Adrenal gland (tissue), 12 donors: ENCODE measurements around the gene IL4R. TPM values are rescaled to one million over a fixed set of nuclear protein-coding genes. Genes with fewer than 3 reads are reported as not detected.
"Not testable (repeated sequence)": the region's sequence is repeated elsewhere in the genome, so short reads cannot be mapped to it uniquely, and the experiment has no call there.

Source experiments
- DNase-seq, 7 donors: peaks; one replicate each; pipeline ENCODE4 v3.0.0-alpha.2; 2019 to 2020
- H3K27ac ChIP-seq, 5 donors: fragments of 200-600 bp; sonication (generic) in 4 of 5; 1 replicate in 3 of 5; 2 replicates in 2 of 5; pipeline versions ENCODE4 v1.5.1 to v1.8.0; 2016 to 2020; ENCODE audit warnings: mild to moderate bottlenecking in 1 of 5
- H3K27me3 ChIP-seq: fragments of 200-600 bp; 2 replicates; pipeline ENCODE4 v1.8.0; 2021
- H3K36me3 ChIP-seq, 2 donors: fragments of 200-600 bp; replicated peaks in 1 of 2; 1 replicate in 1 of 2; 2 replicates in 1 of 2; pipeline versions ENCODE4 v1.5.1 to v1.8.0; 2018 to 2022
- H3K4me1 ChIP-seq, 2 donors: fragments of 200-600 bp; replicated peaks in 1 of 2; 1 replicate in 1 of 2; 2 replicates in 1 of 2; pipeline versions ENCODE4 v1.5.1 to v1.8.0; 2018 to 2021
- H3K4me3 ChIP-seq, 4 donors: fragments of 200-600 bp; sonication (generic) in 3 of 4; one replicate each; pipeline ENCODE4 v1.5.1; 2016 to 2018
- H3K9me3 ChIP-seq, 3 donors: fragments of 200-600 bp; sonication (generic) in 1 of 3; replicated peaks in 1 of 3; 1 replicate in 2 of 3; 2 replicates in 1 of 3; pipeline versions ENCODE4 v1.5.1 to v1.8.0; 2016 to 2021
- CTCF ChIP-seq, 6 experiments: fragments of 450-650 bp in 4 of 6; fragments of 200-600 bp in 2 of 6; sonication (generic) in 1 of 6; IDR thresholded peaks; 1 replicate in 5 of 6; 2 replicates in 1 of 6; pipeline versions ENCODE4 v1.5.1 to v1.8.0; 2016 to 2021; ENCODE audit warnings: antibody characterized with exemption in 6 of 6, mild to moderate bottlenecking in 2 of 6, moderate library complexity in 1 of 6
- POLR2A ChIP-seq, 2 donors: fragments of 450-650 bp; IDR thresholded peaks; one replicate each; pipeline ENCODE4 v1.6.1; 2017; ENCODE audit warnings: antibody characterized with exemption in 2 of 2, mild to moderate bottlenecking in 2 of 2, moderate library complexity in 1 of 2
- WGBS, 4 donors: extraction: QIAGEN DNeasy Blood & Tissue Kit in 2 of 4; methylation state at CpG; one replicate each; pipeline versions ENCODE4 v1.1.5 to v1.1.7; 2013 to 2017; 5-methylcytosine and 5-hydroxymethylcytosine counted together
- intact Hi-C, 2 donors: fragments of 100-400 bp; cut with DNase I; formaldehyde crosslinking; loops; one replicate each; pipeline versions ENCODE4 v1.14.1 to v1.15.0; 2022 to 2023
- polyA plus RNA-seq, 3 donors: library from polyadenylated mRNA; stranded (reverse); fragments of 200-250 nt in 2 of 3; fragments of 350-450 nt in 1 of 3; fragmentation: Illumina TruSeq in 1 of 3; extraction: RNeasy Lipid Tissue Mini Kit (QIAGEN cat#74804) in 1 of 3; gene quantifications; one replicate each; pipeline ENCODE4 v1.2.3, GENCODE V29; 2013 to 2014
- total RNA-seq, 9 donors: library from RNA; depleted of rRNA in 4 of 9; stranded (reverse); fragments of >200 nt in 4 of 9; fragments of 120-200 nt in 1 of 9; fragmentation: NEBNext Ultra II Directional in 1 of 9; extraction: Animal tissue kit (Norgen Biotek cat#: 25700) in 1 of 9; gene quantifications; one replicate each; pipeline versions ENCODE4 v1.1.0 to v1.2.4, GENCODE V29; 2013 to 2023
- donor health status: healthy with polysubstance abuse.
- donor health status: Bipolar disorder and iron deficiency.
- donor health status: DM: yes; HTN: yes; CAD: no.
- donor health status: DM: no; HTN: no; CAD: no.
- donor health status: DM: no; HTN: no; CAD: no.
- donor health status: DM: yes; HTN: yes; CAD: no.

The IL4R gene
- total and polyA plus RNA-seq, 12 donors, result 3.1 to 142 (median 50.0) TPM

- WGBS, 4 donors, result 63 to 80% (median 72%) methylated on average over 3 of the region's 3 CpGs
- Histone ChIP-seq H3K36me3 (no peaks in the 10 kb centered on the region), H3K4me3 (no peak overlapping the region), H3K27me3 (peaks cover 5% of the 10 kb centered on the region), H3K27ac (no peak overlapping the region), H3K4me1 (no peaks in the 10 kb centered on the region), H3K9me3 (peaks cover 0 to 6% (median 0%) of the 10 kb centered on the region in 3 donors)
- TF ChIP-seq POLR2A (IDR thresholded peaks at IDR 0.05) (no peak), CTCF (IDR thresholded peaks at IDR 0.05) (no peak)
- intact Hi-C loops, result no loop called here
- no peak for DNase-seq
These were observed 94.3 kb downstream of the IL4R start for GRCh38 chr16:27408012-27408601.

GRCh38 chr16:27408602-27409031, 94.8 kb downstream of the IL4R start:
- no peak for TF ChIP-seq CTCF (IDR thresholded peaks at IDR 0.05)
- TF ChIP-seq POLR2A (IDR thresholded peaks at IDR 0.05), result no peak
- DNase-seq, result no peak
- intact Hi-C loops, result no loop called here
- no peak overlapping the region for H3K4me3 ChIP-seq
- H3K4me1 ChIP-seq, result no peaks in the 10 kb centered on the region
- H3K27ac ChIP-seq, result no peak overlapping the region
- peaks cover 5% of the 10 kb centered on the region for H3K27me3 ChIP-seq
- H3K9me3 ChIP-seq, result peaks cover 0 to 6% (median 0%) of the 10 kb centered on the region in 3 donors
- 63 to 73% (median 68%) methylated on average over 6 of the region's 6 CpGs for WGBS, 4 donors
- H3K36me3 ChIP-seq, result no peaks in the 10 kb centered on the region

GRCh38 chr16:27409958-27410357, 96.2 kb downstream of the IL4R start:
- H3K4me3 ChIP-seq, H3K9me3 ChIP-seq, H3K36me3 ChIP-seq, H3K27me3 ChIP-seq, H3K4me1 ChIP-seq, DNase-seq, intact Hi-C loops, H3K27ac ChIP-seq: not testable (repeated sequence)
- 82 to 94% (median 88%) methylated on average over 2 of the region's 2 CpGs for WGBS, 4 donors

GRCh38 chr16:27410761-27411160, 97.0 kb downstream of the IL4R start:
- Histone ChIP-seq H3K4me1 (no peaks in the 10 kb centered on the region), H3K27ac (no peak overlapping the region), H3K9me3 (peaks cover 0 to 6% (median 0%) of the 10 kb centered on the region in 3 donors), H3K36me3 (no peaks in the 10 kb centered on the region), H3K4me3 (no peak overlapping the region), H3K27me3 (no peaks in the 10 kb centered on the region)
- DNase-seq, result no peak
- WGBS, 4 donors, result 63 to 73% (median 67%) methylated on average over 1 of the region's 1 CpG
- TF ChIP-seq POLR2A (IDR thresholded peaks at IDR 0.05), result no peak
- no peak for TF ChIP-seq CTCF (IDR thresholded peaks at IDR 0.05)
- intact Hi-C loops, result no loop called here

- no peak overlapping the region for H3K27ac ChIP-seq
- H3K4me3 ChIP-seq, result no peak overlapping the region
- no peaks in the 10 kb centered on the region for H3K27me3 ChIP-seq
- 71 to 80% (median 75%) methylated on average over 2 of the region's 2 CpGs for WGBS, 4 donors
- TF ChIP-seq POLR2A (IDR thresholded peaks at IDR 0.05) (no peak), CTCF (IDR thresholded peaks at IDR 0.05) (no peak)
- no peaks in the 10 kb centered on the region for H3K4me1 ChIP-seq
- intact Hi-C loops, result no loop called here
- H3K9me3 ChIP-seq, result peaks cover 0 to 6% (median 0%) of the 10 kb centered on the region in 3 donors
- H3K36me3 ChIP-seq, result no peaks in the 10 kb centered on the region
- no peak for DNase-seq
These were observed 100.2 kb downstream of the IL4R start for GRCh38 chr16:27413956-27414355.
